CD4-positive, alpha-beta T cell treated with Interleukin-17A for 4 hours (primary cell): ENCODE data around the gene PGC.

Source experiments
- DNase-seq: peaks from one replicate; pipeline ENCODE4 v3.0.0-alpha.2; 2020; ENCODE audit warnings: mixed read lengths

PGC gene

DNA sequence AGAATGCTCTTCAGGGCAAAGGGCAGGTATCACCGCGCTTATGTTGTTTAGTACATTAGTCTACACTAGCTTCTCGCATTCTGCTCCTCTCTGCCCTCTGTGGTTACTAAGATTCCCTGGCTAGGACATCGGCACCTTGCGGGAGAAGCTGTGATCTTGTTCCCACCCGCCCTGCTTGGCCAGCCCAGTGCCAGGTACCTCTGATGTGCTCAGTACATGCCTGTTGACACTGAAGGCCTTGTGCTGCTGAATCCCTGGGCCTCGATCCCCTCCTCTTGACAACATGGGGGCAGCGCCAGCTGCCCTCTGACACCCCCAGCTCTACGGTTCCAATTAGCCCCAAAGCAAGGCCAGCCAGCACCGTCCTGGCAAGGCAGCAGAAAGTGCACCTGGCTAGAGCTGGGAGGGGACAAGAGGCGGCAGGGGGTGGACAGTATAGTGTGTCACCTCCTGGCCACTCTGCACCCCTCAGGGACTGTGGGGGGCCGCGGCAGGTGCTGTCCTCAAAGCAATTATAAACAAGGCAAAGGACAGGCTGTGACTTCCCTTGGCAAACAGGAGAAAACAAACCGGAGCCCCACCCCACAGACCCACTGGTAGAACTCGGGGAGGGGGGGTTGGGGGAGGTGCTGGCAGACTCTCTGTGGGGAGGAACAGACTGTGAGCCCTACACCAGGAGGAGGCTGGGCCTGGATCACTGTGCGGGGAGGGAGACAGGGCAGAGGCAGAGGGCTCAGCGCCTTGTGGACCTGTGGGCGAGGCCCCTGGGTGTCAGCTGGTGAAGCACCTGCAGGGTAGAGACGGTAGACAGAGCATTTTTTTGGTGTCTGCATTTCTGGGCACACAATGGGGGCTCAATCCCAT, 18.9 kb downstream of the PGC start:
- no peak for DNase-seq

DNA sequence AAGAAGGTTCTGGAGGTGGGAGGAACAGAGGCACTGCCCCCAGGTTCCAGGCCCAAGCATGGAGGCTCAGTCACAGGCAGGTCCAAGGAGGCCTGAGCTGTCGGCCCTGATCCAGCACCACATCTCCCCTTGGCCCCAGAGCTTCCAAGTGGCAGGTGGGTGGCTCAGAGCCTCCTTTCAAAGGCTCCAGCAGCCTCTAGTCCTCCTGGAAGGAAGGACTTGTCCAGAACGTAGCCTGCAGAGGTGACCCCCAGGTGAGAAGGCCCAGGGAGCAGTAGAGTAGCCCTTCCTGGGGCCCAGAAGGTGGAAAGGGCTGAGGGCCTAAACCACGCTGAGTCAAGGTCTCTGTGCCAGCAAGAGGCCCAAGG, 19.5 kb downstream of the PGC start:
- no peak for DNase-seq

DNA sequence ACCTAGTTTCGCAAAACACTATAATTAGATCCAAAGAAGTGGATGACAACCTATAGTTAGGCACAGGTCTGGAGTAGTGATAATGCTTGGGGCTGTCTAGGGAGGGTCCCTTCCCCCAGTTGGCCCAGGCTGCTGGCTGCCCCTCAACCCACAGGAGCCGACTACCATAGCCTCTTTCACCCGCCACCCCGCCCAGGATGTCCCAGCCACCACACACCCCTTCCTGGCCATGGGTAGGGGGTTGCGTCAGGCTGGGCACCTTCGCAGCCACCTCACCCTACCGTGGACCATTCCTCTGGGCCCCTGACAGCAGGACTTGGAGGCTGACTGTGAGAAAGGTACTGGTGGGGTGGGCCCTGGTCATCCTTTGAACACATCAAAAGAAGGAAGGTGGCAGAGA, 20.3 kb downstream of the PGC start:
- DNase-seq, result no peak

GRCh38 chr6:41724586-41725501, 22.4 kb downstream of the PGC start:
- no peak for DNase-seq

GRCh38 chr6:41724228-41724580, 23.0 kb downstream of the PGC start:
- DNase-seq, result no peak

- no peak for DNase-seq
Measured at GRCh38 chr6:41723530-41724227, 23.5 kb downstream of the PGC start.

DNA sequence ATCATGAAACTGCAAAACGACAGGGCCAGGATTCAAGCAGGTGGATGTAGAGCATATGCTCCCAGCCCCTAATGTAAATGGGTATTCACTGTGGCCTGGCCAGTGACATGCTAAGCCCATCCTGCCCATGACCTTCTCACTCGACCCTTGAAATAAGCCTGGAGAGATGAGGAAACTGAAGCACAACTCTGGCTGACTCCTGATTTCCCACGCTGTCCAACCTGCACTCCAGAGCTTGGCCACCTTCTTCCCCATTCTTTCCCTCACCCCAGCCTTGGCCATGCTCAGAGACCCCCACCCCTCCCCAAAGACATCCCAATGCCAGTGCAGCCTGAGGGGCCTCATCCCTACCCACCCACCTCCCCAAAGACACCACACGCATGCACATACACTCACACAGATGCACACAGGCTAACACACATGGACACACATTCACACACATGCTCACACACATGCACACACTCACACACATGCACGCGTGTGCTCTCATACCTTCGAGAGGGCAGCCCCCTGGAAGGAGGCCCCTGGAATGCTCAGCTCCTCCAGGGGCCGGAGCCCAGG, 24.1 kb downstream of the PGC start:
- no peak for DNase-seq

DNA sequence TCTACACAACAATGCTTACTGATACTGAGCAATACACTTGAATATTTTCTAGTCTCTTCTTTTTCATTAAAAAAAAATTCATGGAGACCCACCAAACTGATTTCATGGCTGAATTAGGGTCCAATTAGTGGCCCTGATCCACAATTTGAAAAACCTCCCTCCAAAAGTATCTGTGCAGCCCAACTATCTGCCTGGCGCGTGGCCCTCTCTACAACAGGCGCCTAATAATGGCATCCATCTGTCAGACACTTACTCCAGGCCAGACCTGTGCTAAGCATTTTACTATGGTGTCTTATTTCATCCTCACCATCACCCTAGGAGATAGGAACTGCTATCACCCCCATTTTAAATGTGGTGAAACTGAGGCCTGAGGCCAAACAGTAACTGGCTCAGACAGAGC, 25.8 kb downstream of the PGC start:
- DNase-seq, result no peak

DNA sequence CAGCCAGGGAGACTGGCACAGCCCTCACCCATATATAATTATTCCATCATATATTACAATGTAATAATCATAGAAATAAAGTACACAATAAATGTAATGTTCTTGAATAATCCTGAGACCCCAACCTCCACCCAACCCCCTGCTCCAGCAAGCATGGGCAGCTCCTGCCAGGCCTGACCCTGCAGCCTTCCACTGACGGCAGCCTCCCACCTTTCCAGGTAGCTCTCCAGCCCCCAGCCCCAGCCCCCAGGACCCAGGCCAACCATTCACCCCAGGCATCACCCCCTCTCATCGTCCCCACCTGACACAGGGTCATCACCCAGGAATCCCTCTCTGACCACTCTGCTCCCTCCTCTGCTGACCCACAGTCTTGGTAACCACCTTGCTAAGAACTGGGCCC, 26.4 kb downstream of the PGC start:
- no peak for DNase-seq

GRCh38 chr6:41720262-41720620, 27.0 kb downstream of the PGC start:
- DNase-seq, result no peak

GRCh38 chr6:41719436-41720261, 27.5 kb downstream of the PGC start:
- no peak for DNase-seq

DNA sequence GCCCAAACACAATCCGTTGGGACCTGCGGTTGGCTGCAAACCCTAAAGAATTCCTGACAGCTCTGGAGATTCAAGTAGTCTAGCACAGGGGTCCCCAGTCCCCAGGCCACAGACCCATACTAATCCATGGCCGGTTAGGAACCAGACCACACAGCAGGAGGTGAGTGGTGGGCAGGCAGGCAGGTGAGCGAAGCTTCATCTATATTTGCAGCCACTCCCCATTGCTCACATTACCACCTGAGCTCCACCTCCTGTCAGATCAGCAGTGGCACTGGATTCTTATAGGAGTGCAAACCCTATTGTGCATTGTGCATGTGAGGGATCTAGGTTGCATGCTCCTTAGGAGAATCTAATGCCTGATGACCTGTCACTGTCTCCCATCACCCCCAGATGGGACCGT, 28.4 kb downstream of the PGC start:
- DNase-seq, result no peak

DNA sequence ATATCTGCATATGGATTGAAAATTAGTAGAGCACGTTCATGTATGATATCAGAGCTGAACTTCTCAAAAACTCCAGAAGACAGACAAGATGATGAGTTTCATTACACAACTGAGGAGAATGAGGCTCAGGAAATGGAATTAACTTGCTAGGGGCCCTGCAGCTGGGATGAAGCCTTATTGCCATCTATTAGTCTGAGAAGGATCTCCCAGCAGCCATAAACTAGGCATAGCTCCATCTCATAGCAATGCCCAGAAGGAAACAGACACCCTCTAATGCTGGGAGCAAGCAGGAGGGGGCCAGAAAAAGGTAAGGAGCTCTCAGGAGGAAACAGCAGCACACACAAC, 29.8 kb downstream of the PGC start:
- no peak for DNase-seq

DNA sequence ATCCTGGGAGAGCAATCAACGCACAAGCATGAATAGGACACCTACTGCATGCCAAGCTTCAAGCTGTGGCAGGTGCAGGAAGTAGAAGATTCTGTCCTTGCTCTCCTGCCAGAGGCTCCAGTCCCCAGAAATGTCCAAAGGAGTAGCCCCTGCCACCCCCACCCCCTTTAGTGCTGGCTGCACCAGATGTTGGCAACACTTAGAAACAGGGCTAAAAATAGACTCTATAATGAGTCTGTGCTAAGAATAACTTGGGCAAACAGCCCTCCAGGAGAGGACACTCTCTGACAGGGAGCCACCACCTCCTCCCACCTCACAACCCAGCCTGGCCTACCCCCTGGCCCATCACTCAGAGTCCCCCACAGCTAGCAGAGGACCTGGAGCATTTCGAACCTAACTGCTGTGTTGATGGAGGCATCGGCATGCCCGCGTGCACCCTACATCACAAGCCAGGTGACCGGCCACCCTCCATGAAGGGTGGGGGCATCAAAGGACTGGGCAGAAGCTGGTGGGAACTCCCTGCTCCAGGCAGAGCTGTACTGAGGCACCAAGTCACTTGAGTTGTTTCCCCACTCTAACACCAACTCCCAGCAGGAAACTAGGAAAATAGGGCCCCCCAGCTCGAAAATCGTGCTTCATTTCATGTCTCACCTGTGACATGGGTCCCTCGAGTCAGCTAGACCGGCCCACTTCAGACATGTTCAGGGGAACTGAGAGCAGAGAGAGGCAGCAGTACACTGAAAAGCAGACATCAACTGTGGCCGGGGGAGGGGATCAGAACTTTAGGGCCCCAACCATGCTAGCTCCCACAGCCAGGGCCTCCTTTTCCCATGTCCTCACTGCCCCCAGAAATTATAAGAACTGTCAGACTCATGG, 30.4 kb downstream of the PGC start:
- DNase-seq, result no peak

- no peak for DNase-seq
Measured at GRCh38 chr6:41715795-41716515, 31.2 kb downstream of the PGC start.

DNA sequence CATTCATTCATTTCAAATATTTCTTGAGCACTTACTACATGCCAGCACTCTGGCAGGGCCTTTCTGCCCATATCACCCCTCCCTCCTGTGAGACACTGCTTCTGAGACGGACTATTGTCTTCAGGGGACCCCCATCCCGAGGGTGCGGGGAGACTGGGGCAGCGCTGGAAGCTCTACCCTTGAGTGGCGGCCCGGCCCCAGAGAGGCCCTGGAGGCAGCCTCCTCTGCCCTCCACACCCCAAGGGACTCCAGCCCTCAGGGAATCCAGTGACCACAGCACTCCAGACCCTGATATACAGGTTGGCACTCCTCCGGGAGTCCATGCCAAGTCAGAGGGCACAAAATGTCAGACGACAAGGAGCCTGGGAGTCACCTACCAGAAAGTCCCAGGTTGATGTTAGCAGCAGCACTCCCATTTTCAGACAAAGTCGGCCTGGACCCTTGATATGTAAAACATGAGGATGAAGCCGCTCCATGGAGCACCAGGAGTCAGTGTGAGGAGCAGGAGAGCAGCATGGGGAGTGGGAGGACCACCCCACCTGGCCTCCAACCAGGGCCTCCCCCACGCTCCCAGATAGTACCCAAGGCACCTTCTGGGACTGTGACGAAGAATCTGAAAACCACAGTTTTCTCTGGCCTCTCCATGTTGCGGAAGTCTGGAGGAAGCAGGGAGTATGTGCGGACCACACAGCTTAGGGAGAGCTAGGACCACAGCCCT, 32.5 kb downstream of the PGC start:
- DNase-seq, result no peak

DNA sequence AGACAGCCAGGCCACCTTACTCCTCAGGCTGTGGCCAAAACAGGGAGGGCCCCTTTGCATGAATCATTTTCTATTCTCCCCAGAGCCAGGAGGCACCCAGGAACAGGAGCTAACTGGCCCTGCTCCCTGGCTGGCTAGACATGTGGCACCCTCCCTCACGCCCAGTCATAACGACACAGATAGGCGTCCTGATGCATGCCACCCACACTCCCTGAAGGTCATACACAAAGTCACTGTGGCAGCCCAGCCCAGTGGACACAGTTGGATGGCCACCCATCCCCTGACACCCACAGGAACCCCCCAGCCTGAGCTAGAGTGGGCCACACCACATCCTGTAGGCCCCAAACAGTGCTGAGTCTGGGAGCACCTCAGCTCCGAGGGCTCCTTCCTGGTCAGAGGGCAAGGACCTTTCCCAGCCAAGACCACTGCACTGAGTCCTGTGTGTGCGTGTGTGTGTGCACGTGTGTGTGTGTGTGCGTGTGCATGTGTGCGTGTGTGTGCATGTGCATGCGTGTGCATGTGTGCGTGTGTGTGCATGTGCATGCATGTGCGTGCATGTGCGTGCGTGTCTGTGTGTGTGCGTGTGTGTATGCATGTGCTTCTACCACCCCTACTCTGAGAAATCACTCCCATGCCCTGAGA, 33.4 kb downstream of the PGC start:
- DNase-seq, result no peak

DNA sequence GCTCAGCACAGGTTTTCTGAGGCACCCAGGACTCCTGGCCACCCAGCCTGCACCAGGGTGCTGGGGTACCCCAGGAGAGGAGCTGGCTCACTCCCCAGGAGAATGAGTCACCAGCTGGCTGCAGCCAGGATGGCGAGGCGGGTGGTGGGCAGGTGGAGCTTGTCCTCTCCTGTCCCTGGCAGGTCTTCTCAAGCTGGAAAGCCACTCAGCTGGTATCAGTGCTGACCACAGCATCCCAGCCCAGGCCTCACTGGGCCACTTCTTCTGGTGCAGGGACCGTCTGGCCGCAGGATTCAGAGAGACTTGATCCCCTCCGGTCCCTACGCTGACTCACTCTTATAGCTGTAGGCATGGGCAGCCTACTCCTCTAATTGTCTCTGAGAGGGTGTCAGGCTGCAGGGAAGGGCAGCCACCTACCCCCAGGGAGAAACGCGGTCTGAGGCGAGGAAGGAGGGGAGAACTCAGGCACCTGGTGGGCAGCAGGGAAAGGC, 34.0 kb downstream of the PGC start:
- no peak for DNase-seq

GRCh38 chr6:41712651-41713103, 34.5 kb downstream of the PGC start:
- no peak for DNase-seq
